C4-2B (cell line): ENCODE results near the gene KMT2D.

Experiments
- ZFX ChIP-seq: fragments of 450-650 bp; IDR thresholded peaks from 2 replicates; pipeline ENCODE4 v1.6.1; 2017
- TF ChIP-seq, protein P1 (sequence below): fragments of 450-650 bp; conservative IDR thresholded peaks from 2 replicates; pipeline ENCODE4 v1.5.1; 2017; ENCODE audit warnings: mild to moderate bottlenecking

GRCh38 chr12:49055092-49055491 is 5.5 kb downstream of the KMT2D start:
- TF ChIP-seq, protein P1, sequence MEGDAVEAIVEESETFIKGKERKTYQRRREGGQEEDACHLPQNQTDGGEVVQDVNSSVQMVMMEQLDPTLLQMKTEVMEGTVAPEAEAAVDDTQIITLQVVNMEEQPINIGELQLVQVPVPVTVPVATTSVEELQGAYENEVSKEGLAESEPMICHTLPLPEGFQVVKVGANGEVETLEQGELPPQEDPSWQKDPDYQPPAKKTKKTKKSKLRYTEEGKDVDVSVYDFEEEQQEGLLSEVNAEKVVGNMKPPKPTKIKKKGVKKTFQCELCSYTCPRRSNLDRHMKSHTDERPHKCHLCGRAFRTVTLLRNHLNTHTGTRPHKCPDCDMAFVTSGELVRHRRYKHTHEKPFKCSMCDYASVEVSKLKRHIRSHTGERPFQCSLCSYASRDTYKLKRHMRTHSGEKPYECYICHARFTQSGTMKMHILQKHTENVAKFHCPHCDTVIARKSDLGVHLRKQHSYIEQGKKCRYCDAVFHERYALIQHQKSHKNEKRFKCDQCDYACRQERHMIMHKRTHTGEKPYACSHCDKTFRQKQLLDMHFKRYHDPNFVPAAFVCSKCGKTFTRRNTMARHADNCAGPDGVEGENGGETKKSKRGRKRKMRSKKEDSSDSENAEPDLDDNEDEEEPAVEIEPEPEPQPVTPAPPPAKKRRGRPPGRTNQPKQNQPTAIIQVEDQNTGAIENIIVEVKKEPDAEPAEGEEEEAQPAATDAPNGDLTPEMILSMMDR = no peak
- TF ChIP-seq ZFX = no peak
